Caco-2 (cell line): ENCODE measurements around the gene GABPB1. TPM values are rescaled to one million over a fixed set of nuclear protein-coding genes. Genes with fewer than 3 reads are reported as not detected.

Source experiments
- BruUV-seq: library from RNA; stranded (reverse); fragments of 400-500 nt; replicated peaks from 2 replicates; lab custom pipeline; 2021; lab: Mats Ljungman, UMichigan
- CTCF ChIA-PET: fragments of 300-600 bp; sonication (Branson Sonifier 250); formaldehyde crosslinking; loops from one replicate; lab custom pipeline; 2022; ENCODE audit warnings: antibody characterized with exemption; lab: Charles Lee
- POLR2A ChIA-PET: fragments of 300-600 bp; sonication (Branson Sonifier 250); formaldehyde crosslinking; loops from one replicate; lab custom pipeline; 2022; ENCODE audit warnings: antibody characterized with exemption; lab: Charles Lee
- DNase-seq, 2 experiments: peaks; one replicate each; pipeline versions ENCODE4 v3.0.0 to v3.0.0-alpha.2; 2020 to 2022
- H3K27me3 ChIP-seq: replicated peaks from 2 replicates; pipeline ENCODE4 v1.6.0; 2011; ENCODE audit warnings: low read length; ENCODE audit not compliant: control insufficient read depth, insufficient read depth
- H3K36me3 ChIP-seq: 2 replicates; pipeline ENCODE4 v1.5.1; 2011; ENCODE audit warnings: low read length; ENCODE audit not compliant: control insufficient read depth, insufficient read depth
- H3K4me1 ChIP-seq: fragments of 250-450 bp; sonication (Bioruptor Pico); 2 replicates; pipeline ENCODE4 v1.5.1; 2020; ENCODE audit warnings: mild to moderate bottlenecking
- H3K4me3 ChIP-seq: 2 replicates; pipeline ENCODE4 v1.5.1; 2011; ENCODE audit warnings: low read depth, mild to moderate bottlenecking, control low read depth, low read length
- H3K9me3 ChIP-seq: fragments of 250-450 bp; sonication (Bioruptor Pico); 2 replicates; pipeline ENCODE4 v1.5.1; 2020; ENCODE audit warnings: mild to moderate bottlenecking, moderate library complexity
- H3K27ac Mint-ChIP-seq: one replicate; pipeline ENCODE4 v1.8.0; 2022; ENCODE audit warnings: mixed read lengths; ENCODE audit not compliant: unreplicated experiment
- H3K27me3 Mint-ChIP-seq: one replicate; pipeline ENCODE4 v1.8.0; 2022; ENCODE audit warnings: mixed read lengths; ENCODE audit not compliant: insufficient read depth, unreplicated experiment
- H3K36me3 Mint-ChIP-seq: one replicate; pipeline ENCODE4 v1.8.0; 2022; ENCODE audit warnings: mild to moderate bottlenecking, mixed read lengths; ENCODE audit not compliant: insufficient read depth, unreplicated experiment
- H3K4me1 Mint-ChIP-seq: one replicate; pipeline ENCODE4 v1.8.0; 2022; ENCODE audit warnings: low read depth, mixed read lengths; ENCODE audit not compliant: unreplicated experiment
- H3K4me3 Mint-ChIP-seq: one replicate; pipeline ENCODE4 v1.8.0; 2022; ENCODE audit warnings: mild to moderate bottlenecking, moderate library complexity, mixed read lengths; ENCODE audit not compliant: unreplicated experiment
- H3K9me3 Mint-ChIP-seq: one replicate; pipeline ENCODE4 v1.8.0; 2022; ENCODE audit warnings: mixed read lengths; ENCODE audit not compliant: unreplicated experiment
- intact Hi-C: fragments of 100-400 bp; cut with micrococcal nuclease; formaldehyde crosslinking; loops from one replicate; pipeline ENCODE4 v1.10.0; 2022; ENCODE audit not compliant: unreplicated experiment
- total RNA-seq: library from RNA; stranded (reverse); gene quantifications from 2 replicates; pipeline ENCODE4 v1.2.3, GENCODE V29; 2022
- TF ChIP-seq, protein P1 (sequence below), 2 experiments: fragments of 200-600 bp in 1 of 2; IDR thresholded peaks; 1 replicate in 1 of 2; 2 replicates in 1 of 2; pipeline versions ENCODE4 v1.5.1 to v1.8.0; 2011 to 2022; ENCODE audit warnings: antibody characterized with exemption in 1 of 2, control low read depth in 1 of 2, inconsistent platforms in 1 of 2, low read depth in 1 of 2, low read length in 1 of 2, mild to moderate bottlenecking in 1 of 2, moderate library complexity in 1 of 2; ENCODE audit not compliant: insufficient read depth in 1 of 2, severe bottlenecking in 1 of 2, unreplicated experiment in 1 of 2

The GABPB1 gene
- total RNA-seq, 1 experiment from 2014 or later, result 44.7 TPM

DNA sequence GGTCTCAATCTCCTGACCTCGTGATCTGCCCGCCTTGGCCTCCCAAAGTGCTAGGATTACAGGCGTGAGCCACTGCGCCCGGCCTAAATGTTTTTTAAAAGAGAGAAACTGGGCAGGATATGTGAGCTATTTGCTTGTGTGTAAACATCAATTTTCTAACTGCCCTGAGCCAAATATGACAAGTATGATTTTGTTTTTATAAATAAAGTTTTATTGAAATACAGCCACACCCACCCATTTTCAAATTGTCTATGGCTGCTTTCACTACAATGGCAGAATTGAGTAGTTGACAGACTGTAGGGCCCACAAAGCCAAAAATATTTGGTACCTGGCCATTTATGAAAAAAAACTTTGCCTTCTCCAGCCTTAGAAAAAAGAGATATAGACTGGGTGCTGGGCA is 73.6 kb downstream of the GABPB1 start:
- Histone ChIP-seq H3K4me1 (no peaks in the 10 kb centered on the region), H3K27me3 (no peaks in the 10 kb centered on the region), H3K4me3 (no peak overlapping the region), H3K9me3 (no peaks in the 10 kb centered on the region), H3K36me3 (no peaks in the 10 kb centered on the region)
- no peaks in the 10 kb centered on the region for H3K27me3 Mint-ChIP-seq
- peaks cover 37% of the 10 kb centered on the region for H3K36me3 Mint-ChIP-seq
- POLR2A ChIA-PET, result no interaction called here
- H3K9me3 Mint-ChIP-seq, result no peaks in the 10 kb centered on the region
- TF ChIP-seq, protein P1, sequence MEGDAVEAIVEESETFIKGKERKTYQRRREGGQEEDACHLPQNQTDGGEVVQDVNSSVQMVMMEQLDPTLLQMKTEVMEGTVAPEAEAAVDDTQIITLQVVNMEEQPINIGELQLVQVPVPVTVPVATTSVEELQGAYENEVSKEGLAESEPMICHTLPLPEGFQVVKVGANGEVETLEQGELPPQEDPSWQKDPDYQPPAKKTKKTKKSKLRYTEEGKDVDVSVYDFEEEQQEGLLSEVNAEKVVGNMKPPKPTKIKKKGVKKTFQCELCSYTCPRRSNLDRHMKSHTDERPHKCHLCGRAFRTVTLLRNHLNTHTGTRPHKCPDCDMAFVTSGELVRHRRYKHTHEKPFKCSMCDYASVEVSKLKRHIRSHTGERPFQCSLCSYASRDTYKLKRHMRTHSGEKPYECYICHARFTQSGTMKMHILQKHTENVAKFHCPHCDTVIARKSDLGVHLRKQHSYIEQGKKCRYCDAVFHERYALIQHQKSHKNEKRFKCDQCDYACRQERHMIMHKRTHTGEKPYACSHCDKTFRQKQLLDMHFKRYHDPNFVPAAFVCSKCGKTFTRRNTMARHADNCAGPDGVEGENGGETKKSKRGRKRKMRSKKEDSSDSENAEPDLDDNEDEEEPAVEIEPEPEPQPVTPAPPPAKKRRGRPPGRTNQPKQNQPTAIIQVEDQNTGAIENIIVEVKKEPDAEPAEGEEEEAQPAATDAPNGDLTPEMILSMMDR (IDR thresholded peaks at IDR 0.05; ENCODE audit: insufficient read depth in 1 of 2, low read depth in 1 of 2, low read length in 1 of 2, severe bottlenecking in 1 of 2, unreplicated experiment in 1 of 2), result no peak
- CTCF ChIA-PET, result no interaction called here
- no peak for DNase-seq
- intact Hi-C loops, result no loop called here
- no peak overlapping the region for H3K27ac Mint-ChIP-seq
- BruUV-seq, result no TSS peak
- H3K4me1 Mint-ChIP-seq, result no peaks in the 10 kb centered on the region
- H3K4me3 Mint-ChIP-seq, result no peak overlapping the region

DNA sequence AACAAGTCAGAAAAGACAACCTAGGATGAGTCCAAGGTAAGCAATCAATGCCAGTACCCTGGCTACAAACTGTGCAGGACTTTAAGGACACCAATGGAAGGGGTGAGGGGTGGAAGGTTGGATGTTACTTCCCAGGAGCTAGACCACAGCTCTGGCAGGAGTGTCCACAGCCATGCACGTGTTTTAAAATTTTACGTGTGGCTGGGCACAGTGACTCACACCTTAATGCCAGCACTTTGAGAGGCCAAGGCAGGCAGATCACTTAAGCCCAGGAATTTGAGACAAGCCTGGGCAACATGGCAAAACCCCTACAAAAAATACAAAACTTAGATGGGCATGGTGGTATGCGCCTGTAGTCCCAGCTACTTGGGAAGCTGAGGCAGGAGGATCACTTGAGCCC is 74.7 kb downstream of the GABPB1 start:
- no peak overlapping the region for H3K4me3 Mint-ChIP-seq
- no TSS peak for BruUV-seq
- no peaks in the 10 kb centered on the region for H3K27me3 ChIP-seq
- intact Hi-C loops, result no loop called here
- H3K36me3 Mint-ChIP-seq, result peaks cover 40% of the 10 kb centered on the region
- no peaks in the 10 kb centered on the region for H3K36me3 ChIP-seq
- POLR2A ChIA-PET, result no interaction called here
- TF ChIP-seq, protein P1 (IDR thresholded peaks at IDR 0.05; ENCODE audit: insufficient read depth in 1 of 2, low read depth in 1 of 2, low read length in 1 of 2, severe bottlenecking in 1 of 2, unreplicated experiment in 1 of 2), result no peak
- H3K27me3 Mint-ChIP-seq, result no peaks in the 10 kb centered on the region
- no peaks in the 10 kb centered on the region for H3K9me3 ChIP-seq
- no peak overlapping the region for H3K4me3 ChIP-seq
- CTCF ChIA-PET, result no interaction called here
- no peaks in the 10 kb centered on the region for H3K4me1 Mint-ChIP-seq
- H3K9me3 Mint-ChIP-seq, result no peaks in the 10 kb centered on the region
- no peaks in the 10 kb centered on the region for H3K4me1 ChIP-seq
- DNase-seq, result no peak
- no peak overlapping the region for H3K27ac Mint-ChIP-seq

DNA sequence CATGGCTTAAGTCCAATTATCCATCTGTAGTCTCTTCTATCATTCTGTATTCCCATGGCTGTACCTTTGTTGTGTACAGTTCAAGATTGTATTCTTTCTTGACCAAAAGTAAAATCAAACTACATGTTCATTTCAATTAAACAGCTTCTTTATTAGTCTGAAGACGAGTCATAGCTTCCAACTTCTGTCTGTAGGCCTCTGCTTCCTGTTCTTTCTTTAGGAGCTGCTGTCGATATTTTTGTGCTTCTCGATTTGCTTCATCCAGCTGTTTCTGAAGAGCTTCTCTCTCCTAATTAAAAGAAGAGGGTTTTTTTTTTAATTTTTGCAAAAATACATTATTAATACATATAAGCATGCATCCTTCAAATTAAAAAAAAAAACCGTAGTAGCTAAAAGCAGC is 76.5 kb downstream of the GABPB1 start:
- H3K4me3 ChIP-seq, result no peak overlapping the region
- ChIA-PET POLR2A (no interaction called here), CTCF (interaction anchor here (0.6 kb wide), 1 partner anchor 1912 kb away, joined by 3 read pairs; no protein-coding TSS in a partner anchor)
- TF ChIP-seq, protein P1 (IDR thresholded peaks at IDR 0.05; ENCODE audit: insufficient read depth in 1 of 2, low read depth in 1 of 2, low read length in 1 of 2, severe bottlenecking in 1 of 2, unreplicated experiment in 1 of 2), result no peak
- Mint-ChIP-seq H3K4me1 (no peaks in the 10 kb centered on the region), H3K27me3 (no peaks in the 10 kb centered on the region), H3K27ac (no peak overlapping the region), H3K4me3 (no peak overlapping the region), H3K36me3 (peaks cover 40% of the 10 kb centered on the region), H3K9me3 (no peaks in the 10 kb centered on the region)
- H3K4me1 ChIP-seq, result no peaks in the 10 kb centered on the region
- H3K27me3 ChIP-seq, result no peaks in the 10 kb centered on the region
- no peak for DNase-seq
- no peaks in the 10 kb centered on the region for H3K9me3 ChIP-seq
- no TSS peak for BruUV-seq
- intact Hi-C loops, result no loop called here
- H3K36me3 ChIP-seq, result no peaks in the 10 kb centered on the region
